Measurements from ENCODE around the gene GFI1B.
"Not testable (repeated sequence)": the region's sequence is repeated elsewhere in the genome, so short reads cannot be mapped to it uniquely, and the experiment has no call there.

The GFI1B gene

GRCh38 chr9:133037775-133038515 lies 59.5 kb downstream of the GFI1B start:
- DNase-seq (ENCODE audit: low read depth) = no peak
- no peak overlapping the region for H3K4me3 ChIP-seq (ENCODE audit: low read depth, low read length)
- TF ChIP-seq CTCF (IDR thresholded peaks at IDR 0.05; ENCODE audit: control insufficient read depth, extremely low read depth, insufficient read depth) = no peak

- peak; percentile 58 for TF ChIP-seq CTCF (IDR thresholded peaks at IDR 0.05; ENCODE audit: control insufficient read depth, extremely low read depth, insufficient read depth)
- H3K4me3 ChIP-seq (ENCODE audit: low read depth, low read length) = not testable (repeated sequence)
- DNase-seq (ENCODE audit: low read depth) = peak; percentile 13
These were observed 62.5 kb downstream of the GFI1B start for GRCh38 chr9:133040892-133041479.
